Measurements from ENCODE around the gene NSMF. TPM values are rescaled to one million over a fixed set of nuclear protein-coding genes. Genes with fewer than 3 reads are reported as not detected.

Gene NSMF
- polyA plus RNA-seq, 1 donor (not counting 4 experiments of a cell fraction or from before 2014, with no cell fraction given) = 29.5 TPM

GRCh38 chr9:137426018-137426681 is 33.0 kb downstream of the NSMF start:
- Histone ChIP-seq H3K27ac (ENCODE audit: control insufficient read depth, insufficient read depth, low read length) (no peak overlapping the region), H3K9me3 (ENCODE audit: control insufficient read depth, low read depth, low read length) (no peaks in the 10 kb centered on the region), H3K4me2 (ENCODE audit: control insufficient read depth, extremely low read depth, insufficient read depth, low read depth, low read length) (no peak overlapping the region), H3K4me3 (ENCODE audit: control insufficient read depth in 2 of 3, extremely low read depth in 1 of 3, insufficient read depth in 2 of 3, low read depth in 1 of 3, low read length in 3 of 3) (no peak overlapping the region), H3K79me2 (ENCODE audit: control insufficient read depth, insufficient read depth, low read length) (peaks cover 11% of the 10 kb centered on the region), H2AFZ (ENCODE audit: control insufficient read depth, low read length) (no peak overlapping the region), H3K9me1 (ENCODE audit: control insufficient read depth, extremely low read depth, insufficient read depth, low read length) (no peaks in the 10 kb centered on the region), H3K9ac (ENCODE audit: control insufficient read depth, extremely low read depth, insufficient read depth, low read length) (no peak overlapping the region), H3K4me1 (ENCODE audit: control insufficient read depth, extremely low read depth, insufficient read depth, low read length) (peaks cover 25% of the 10 kb centered on the region), H4K20me1 (ENCODE audit: control insufficient read depth, extremely low read depth, insufficient read depth, low read length) (no peaks in the 10 kb centered on the region), H3K27me3 (ENCODE audit: control insufficient read depth, extremely low read depth, insufficient read depth, low read length) (peaks cover 3% of the 10 kb centered on the region), H3K36me3 (ENCODE audit: control insufficient read depth in 2 of 2, extremely low read depth in 1 of 2, insufficient read depth in 2 of 2, low read length in 2 of 2) (no peaks in the 10 kb centered on the region)
- FAIRE-seq (no peak), DNase-seq (ENCODE audit: low read depth, low spot score) (no peak)
- TF ChIP-seq EZH2 (IDR thresholded peaks at IDR 0.05; ENCODE audit: low read length) (no peak), CTCF (optimal IDR thresholded peaks at IDR 0.05 in 1 of 3, IDR thresholded peaks at IDR 0.05 in 1 of 3, conservative IDR thresholded peaks at IDR 0.05 in 1 of 3; ENCODE audit: extremely low read depth in 1 of 3, insufficient read depth in 2 of 3, low read length in 3 of 3) (no peak)
- dilution Hi-C loops (cut with MboI; ENCODE audit: extremely low pct_ligation_motif_present, low sequenced_read_pairs) = no loop called here

- Histone ChIP-seq H3K27ac (ENCODE audit: control insufficient read depth, insufficient read depth, low read length) (peak overlapping the region; percentile 14), H3K27me3 (ENCODE audit: control insufficient read depth, extremely low read depth, insufficient read depth, low read length) (no peaks in the 10 kb centered on the region), H3K36me3 (ENCODE audit: control insufficient read depth in 2 of 2, extremely low read depth in 1 of 2, insufficient read depth in 2 of 2, low read length in 2 of 2) (no peaks in the 10 kb centered on the region), H2AFZ (ENCODE audit: control insufficient read depth, low read length) (peak overlapping the region; percentile 8), H3K4me3 (ENCODE audit: control insufficient read depth in 2 of 3, extremely low read depth in 1 of 3, insufficient read depth in 2 of 3, low read depth in 1 of 3, low read length in 3 of 3) (peak overlapping the region; percentile 45 to 58 (median 58)), H4K20me1 (ENCODE audit: control insufficient read depth, extremely low read depth, insufficient read depth, low read length) (no peaks in the 10 kb centered on the region), H3K9me3 (ENCODE audit: control insufficient read depth, low read depth, low read length) (no peaks in the 10 kb centered on the region), H3K9ac (ENCODE audit: control insufficient read depth, extremely low read depth, insufficient read depth, low read length) (peak overlapping the region; percentile 65), H3K79me2 (ENCODE audit: control insufficient read depth, insufficient read depth, low read length) (peaks cover 15% of the 10 kb centered on the region), H3K9me1 (ENCODE audit: control insufficient read depth, extremely low read depth, insufficient read depth, low read length) (no peaks in the 10 kb centered on the region), H3K4me1 (ENCODE audit: control insufficient read depth, extremely low read depth, insufficient read depth, low read length) (peaks cover 25% of the 10 kb centered on the region), H3K4me2 (ENCODE audit: control insufficient read depth, extremely low read depth, insufficient read depth, low read depth, low read length) (peak overlapping the region; percentile 71)
- no peak for TF ChIP-seq EZH2 (IDR thresholded peaks at IDR 0.05; ENCODE audit: low read length)
- TF ChIP-seq CTCF (optimal IDR thresholded peaks at IDR 0.05 in 1 of 3, IDR thresholded peaks at IDR 0.05 in 1 of 3, conservative IDR thresholded peaks at IDR 0.05 in 1 of 3; ENCODE audit: extremely low read depth in 1 of 3, insufficient read depth in 2 of 3, low read length in 3 of 3) = no peak
- dilution Hi-C loops (cut with MboI; ENCODE audit: extremely low pct_ligation_motif_present, low sequenced_read_pairs) = no loop called here
- FAIRE-seq (no peak), DNase-seq (ENCODE audit: low read depth, low spot score) (no peak)
Measured at GRCh38 chr9:137423514-137424291, 35.4 kb downstream of the NSMF start.

Data from keratinocyte (primary cell).